Head of caudate nucleus (tissue), 42 donors: ENCODE measurements around the gene ATOSA.
A peak's percentile ranks its signal among the peaks of the same experiment; 100 is the strongest.

Experiments
- DNase-seq, 42 donors: peaks; one replicate each; pipeline versions ENCODE4 v3.0.0 to v3.0.0-alpha.2; 2020 to 2021; ENCODE audit warnings: mixed read lengths in 7 of 42
- intact Hi-C: fragments of 100-400 bp; cut with DNase I; formaldehyde crosslinking; loops from one replicate; pipeline ENCODE4 v1.15.0; 2022

Gene ATOSA

DNA sequence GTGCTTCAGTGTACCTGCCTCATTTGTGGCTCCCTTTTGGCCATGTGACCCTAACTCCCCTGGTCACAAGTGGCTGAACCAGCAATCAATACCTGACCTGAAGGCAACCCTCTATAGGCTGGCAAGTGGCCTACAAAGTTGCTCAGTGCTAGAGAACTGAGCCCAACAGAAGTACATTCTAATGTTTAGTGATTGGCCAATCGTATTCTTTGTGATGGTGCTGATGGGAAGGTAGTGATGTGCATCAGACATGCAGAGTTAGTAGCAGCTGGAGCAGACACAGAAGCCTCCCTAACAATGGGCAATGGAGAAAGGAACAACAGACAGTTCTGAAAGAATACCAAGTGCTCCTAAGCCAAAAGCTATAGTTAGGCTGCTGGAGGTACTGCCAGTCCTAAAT, 10.4 kb upstream of the ATOSA start:
- no peak for DNase-seq

DNA sequence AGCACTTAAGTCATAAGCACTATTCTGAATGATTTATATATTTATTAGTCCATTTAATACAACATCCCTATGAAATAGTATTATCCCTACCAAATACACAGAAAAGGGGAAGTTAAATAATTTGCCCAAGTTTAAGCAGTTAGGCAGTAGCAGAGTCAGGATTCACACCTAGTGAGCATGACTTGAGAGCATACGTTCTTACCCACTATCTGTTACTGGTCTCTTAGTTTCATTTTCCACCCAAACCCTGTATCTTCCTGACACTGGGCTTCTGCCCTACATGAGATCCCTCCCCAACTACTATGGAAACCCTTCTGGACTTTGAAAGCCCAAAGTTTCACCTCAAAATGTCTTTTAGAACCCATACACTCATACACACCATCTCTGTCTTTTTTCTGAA, 4.4 kb upstream of the ATOSA start:
- intact Hi-C loops = no loop called here
- no peak for DNase-seq

More for the DNA sequence above, 10.4 kb upstream of the ATOSA start:
- intact Hi-C loops = no loop called here

DNA sequence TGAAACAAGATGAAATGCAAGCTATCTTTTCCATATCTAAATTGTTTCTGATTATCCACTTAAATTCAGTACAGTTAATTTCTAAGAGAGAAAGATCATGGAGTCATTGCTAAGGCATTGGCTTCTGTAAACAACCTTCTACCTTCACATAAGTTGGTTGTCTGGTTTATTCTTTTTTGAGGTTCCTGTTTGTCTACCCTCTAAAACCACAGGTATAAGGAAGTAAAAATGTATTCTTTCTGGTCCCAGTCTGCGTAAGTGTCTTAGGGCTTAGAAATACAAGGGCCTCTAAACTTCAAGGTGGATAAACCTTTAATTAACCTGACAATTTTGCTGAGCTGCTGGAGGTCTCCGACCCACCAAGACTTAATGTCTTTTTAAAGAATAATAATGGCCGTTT, 3.6 kb upstream of the ATOSA start:
- intact Hi-C loops = no loop called here
- DNase-seq = no peak

DNA sequence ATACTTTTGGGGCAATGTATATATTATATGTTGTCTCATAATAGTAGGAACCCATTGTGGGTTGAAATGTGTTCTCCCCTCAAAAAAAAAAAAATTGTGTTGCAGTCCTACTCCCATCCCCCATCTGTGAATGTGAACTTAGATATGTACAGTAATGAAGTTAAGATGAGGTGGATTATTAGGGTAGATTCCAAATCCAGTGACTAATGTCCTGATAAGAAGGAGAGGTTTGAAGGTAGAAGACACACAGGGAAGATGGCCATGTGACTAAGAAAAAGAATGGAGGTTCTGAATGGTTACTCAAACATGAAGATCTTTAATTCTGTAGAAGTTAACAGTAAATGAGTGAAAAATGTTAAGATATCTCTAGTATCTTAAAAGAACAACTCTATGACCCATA, 3.0 kb upstream of the ATOSA start:
- intact Hi-C loops = no loop called here
- no peak for DNase-seq

DNA sequence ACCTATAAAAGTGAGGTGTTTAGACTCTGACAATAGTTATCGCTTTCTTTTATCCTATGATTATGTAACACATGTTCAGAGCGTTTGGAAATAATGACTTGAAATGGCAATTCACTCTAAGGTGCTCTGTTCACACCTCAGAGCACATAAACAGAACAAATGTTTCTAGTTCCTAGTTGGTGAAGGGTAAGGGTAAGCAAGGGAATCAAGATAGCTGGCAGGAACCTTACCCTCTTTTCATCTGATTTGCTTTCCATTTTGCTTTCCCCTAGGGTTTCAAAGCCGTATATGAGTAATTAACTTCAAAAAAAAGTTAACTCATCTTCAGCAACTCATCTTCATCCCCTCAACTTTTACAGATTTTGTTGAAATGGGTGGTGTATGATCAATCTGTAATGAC, 2.3 kb upstream of the ATOSA start:
- intact Hi-C loops = no loop called here
- DNase-seq = no peak

DNA sequence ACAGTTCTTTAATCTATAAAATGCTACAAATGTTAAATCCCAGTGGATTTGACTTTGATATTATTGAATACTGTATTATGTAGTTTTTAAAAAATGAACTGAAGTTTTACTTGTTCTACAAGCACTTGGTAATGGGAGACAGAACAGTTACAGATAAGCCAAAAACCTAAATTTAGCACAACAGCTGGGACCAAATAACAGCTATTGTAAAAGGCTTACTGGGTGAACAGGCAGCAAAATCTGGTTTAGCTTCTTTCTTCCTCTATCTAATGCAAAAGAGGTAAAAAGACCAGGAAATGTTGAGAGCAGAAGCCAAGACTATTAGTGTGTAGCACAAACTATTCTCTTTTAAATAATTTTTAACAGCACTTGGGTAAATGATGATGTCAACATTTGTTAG, 1.6 kb upstream of the ATOSA start:
- intact Hi-C loops = no loop called here
- no peak for DNase-seq

DNA sequence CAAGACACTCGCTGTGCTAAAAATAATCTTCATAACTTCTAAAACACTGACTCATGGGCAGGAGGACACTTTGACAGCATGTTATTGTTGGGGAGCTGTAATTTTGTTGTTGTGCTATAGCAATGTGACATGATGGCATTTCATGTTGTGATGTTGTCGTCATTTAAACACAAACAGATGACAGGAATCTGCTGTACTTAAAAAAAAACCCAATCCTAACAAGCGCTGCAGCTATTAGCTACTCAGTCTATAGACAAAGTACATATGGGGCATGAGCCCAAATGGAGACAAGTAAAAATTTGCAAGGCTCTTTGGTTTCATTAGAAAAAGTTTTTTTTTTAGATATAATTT, 828 bp upstream of the ATOSA start:
- DNase-seq = peak in 1 of 42 donors; percentile 8
- intact Hi-C loops = no loop called here

DNA sequence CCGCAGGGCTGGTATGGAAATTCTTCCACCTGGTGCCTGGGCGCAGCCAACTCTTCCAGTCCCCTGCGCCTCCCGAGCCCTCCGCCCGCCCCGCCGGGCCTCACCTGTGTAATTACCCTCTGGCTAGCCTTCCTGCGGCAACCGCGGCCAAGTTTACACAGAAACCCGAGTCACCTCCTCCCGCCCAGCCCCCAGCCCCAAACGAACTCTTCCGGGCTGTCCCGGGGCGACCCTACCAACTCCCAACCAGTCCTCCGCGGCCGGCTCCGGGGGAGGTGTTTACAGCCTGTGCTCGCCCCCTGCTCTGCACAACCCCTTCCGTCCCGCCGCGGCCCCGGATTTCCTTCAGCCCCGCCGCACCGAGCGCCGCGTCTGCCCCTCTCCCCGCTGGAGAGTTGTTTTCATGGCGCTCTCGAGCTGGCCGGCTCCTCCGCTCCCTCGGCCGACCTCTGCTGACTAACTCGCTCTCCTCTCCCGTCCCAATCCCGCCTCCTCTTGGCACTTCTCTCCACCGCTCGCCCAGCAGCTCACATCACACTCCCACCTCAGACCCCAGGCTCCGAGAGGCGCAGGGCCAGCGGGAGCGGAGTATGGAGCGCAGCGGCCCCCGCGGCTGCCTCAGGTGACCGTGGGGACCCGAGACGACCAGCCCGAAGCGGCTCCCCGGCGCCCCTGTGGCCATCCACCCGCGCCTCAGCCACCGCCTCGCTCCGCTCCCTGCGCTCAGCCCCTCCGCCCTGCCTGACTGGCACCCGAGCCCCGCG, 538 bp downstream of the ATOSA start:
- intact Hi-C loops = loop anchor here (2.0 to 5.0 kb wide), 2 partner anchors 106 to 150 kb away; partner anchors contain the start of gene MYO5A
- DNase-seq = peak in 37 of 42 donors; percentile 4 to 80 (median 53)

DNA sequence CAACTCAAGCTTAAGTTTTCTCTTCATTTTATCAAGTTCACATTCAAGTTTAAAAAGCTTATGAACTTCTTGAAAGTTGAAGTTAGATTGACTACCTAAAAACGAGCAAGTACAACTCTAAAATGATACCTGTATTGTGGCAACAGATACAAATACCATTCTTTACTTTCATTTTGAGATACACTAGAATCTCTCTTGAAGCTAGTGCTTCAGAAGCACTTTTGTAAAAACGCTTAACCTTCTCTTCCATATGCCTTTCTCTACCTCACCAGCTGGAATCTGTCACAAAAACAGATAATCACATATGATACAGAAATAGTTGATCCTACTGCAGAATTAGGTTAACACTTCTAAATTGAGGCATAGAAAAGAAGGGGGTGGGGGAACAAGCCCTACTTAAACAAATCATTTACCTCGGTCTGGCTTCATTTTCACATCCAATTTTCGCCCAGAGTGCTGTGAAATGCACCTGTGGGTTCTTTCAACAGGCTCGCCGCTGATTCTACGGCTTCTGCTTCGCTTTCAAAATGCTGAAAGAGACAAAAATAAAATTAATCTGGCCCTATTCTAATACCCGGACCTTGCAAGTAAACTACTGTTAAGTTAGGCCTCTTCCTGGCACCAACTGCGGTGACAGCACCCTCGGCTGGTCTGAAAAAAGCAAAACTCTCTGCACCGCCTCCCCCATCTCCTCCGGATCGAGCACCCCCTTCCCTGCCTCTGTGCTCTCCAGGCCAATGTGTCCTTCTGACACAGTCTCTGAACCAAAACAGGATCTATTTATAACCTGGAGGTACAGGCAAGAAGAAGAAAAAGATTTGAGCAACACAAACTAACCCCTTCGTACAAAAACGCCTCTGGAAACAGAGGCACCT, 1.4 kb downstream of the ATOSA start:
- DNase-seq = peak; percentile 46 to 85 (median 70)
- intact Hi-C loops = loop anchor here (2.0 to 5.0 kb wide), 2 partner anchors 106 to 149 kb away; partner anchors contain the start of gene MYO5A

DNA sequence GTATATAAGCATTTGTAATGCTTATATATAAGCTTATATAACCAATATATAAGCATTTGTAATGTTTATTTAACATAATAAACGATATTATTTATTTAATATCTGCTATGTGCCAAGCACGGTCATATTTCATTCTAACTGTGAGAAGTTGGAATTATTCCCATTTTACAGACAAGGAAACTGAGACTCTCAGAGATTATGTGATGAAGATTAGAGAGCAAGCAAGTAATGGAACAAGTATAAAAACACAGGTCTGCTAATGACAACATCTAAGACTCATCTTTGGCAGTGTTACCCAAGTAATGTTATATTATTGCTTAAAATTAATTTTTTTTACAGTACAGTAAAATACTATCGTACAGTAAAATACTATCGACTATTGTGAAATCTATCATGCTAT, 4.4 kb downstream of the ATOSA start:
- DNase-seq = no peak
- intact Hi-C loops = loop anchor here (5.0 kb wide), 1 partner anchor 103 kb away; no protein-coding TSS in a partner anchor

DNA sequence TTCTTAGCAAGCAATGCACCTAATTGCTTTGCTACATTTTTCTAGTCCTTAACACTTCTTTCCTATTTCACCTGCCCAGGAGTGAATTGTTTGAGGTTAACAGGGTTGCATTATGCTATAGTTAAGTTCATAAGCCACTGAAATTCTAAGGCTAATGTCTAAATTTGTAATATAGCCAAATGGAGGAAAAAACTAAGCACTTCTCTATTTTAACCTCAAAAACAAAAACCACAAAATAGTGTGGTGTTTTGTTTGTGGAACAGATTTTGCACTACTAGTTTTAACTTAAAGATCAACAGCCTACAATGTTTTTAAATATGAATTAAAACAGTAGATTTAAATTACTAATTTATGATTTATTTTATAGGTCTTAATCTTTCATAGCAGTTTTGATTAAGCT, 5.5 kb downstream of the ATOSA start:
- no peak for DNase-seq
- intact Hi-C loops = no loop called here

DNA sequence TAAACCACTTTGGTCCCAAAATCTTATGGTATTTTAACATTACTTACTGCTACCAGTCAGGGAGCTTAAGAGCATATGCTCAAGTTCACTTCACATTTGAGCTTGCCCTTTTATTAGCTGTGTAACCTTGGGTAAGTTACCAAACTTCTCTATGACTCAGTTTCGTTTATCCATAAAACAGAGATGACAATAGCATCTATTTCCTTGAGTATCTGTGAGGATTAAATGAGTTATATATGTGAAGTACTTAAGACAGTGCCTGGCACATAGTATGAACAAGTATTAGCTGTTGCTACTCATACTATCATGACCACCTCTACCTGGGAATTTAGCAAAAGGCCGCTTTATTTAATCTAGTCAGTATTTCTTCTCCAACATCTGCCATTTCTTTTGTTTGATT, 5.9 kb downstream of the ATOSA start:
- DNase-seq = no peak
- intact Hi-C loops = no loop called here

DNA sequence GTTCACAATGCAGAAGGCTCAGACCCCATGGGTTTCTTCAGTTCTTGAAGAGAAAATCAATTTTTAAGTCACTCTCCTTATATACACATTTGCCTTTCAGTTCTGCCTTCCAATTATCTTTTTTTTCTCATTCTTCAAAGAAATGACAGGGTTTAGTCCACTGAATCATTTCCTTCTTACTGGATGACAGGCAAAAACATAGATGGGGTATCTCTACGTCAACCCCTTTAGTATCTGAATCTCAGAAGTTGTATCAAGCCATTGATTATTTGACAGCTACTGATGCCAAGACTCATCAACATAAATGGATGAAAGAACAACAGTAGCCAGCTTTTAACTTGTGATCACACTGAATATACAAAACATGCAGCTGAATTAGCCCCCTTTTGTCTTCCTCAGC, 6.5 kb downstream of the ATOSA start:
- intact Hi-C loops = no loop called here
- no peak for DNase-seq

DNA sequence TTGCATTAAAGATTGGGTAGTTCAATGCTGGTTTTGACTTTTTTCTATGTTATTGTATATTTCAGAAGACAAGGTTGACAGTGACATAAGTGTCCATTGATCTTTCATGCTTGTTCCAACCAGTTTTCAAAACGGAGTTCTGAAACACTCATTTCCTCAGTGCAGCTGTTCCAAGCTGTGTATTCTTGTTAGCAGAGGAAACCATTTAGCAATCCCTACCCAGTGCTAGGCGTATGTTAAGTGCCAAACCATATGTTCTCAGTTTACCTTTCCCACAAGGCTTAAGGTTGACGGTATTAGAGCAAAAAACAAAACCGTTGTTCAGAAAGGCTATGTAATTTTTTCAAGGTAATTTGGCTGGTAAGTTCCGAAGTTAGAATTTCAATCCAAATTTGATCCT, 9.1 kb downstream of the ATOSA start:
- intact Hi-C loops = no loop called here
- no peak for DNase-seq

DNA sequence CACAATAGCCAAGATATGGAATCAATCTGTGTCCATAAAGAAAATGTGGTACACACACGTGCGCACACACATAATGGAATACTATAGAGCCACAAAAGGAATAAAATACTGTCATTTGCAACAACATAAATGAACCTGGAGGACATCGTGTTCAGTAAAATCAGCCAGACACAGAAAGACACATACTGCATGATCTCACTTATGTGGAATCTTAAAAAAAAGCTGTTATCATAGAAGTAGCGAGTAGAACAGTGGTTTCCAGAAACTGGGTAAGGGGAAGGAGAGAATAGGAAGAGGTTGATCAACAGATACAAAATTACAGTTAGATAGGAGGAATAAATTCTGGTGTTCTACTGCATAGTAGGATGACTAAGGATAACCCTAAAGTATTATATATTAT, 11.1 kb downstream of the ATOSA start:
- intact Hi-C loops = no loop called here
- no peak for DNase-seq

DNA sequence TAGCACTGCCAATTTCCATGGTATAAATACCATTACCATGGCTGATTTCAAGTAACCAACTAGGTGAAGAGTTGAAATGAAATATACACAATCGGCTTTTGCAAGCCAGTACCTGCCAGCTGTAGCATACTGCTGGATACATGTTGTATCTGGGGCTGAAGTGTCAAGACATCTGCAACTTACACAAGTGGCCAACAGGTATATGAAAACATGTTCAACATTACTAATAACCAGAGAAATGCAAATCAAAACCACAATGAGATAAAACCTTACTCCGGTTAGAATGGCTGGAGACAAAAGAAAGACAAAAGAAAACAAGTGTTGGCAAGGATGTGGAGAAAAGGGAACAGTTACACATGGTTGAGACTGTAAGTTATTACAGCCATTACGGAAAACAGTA, 11.6 kb downstream of the ATOSA start:
- intact Hi-C loops = no loop called here
- no peak for DNase-seq

DNA sequence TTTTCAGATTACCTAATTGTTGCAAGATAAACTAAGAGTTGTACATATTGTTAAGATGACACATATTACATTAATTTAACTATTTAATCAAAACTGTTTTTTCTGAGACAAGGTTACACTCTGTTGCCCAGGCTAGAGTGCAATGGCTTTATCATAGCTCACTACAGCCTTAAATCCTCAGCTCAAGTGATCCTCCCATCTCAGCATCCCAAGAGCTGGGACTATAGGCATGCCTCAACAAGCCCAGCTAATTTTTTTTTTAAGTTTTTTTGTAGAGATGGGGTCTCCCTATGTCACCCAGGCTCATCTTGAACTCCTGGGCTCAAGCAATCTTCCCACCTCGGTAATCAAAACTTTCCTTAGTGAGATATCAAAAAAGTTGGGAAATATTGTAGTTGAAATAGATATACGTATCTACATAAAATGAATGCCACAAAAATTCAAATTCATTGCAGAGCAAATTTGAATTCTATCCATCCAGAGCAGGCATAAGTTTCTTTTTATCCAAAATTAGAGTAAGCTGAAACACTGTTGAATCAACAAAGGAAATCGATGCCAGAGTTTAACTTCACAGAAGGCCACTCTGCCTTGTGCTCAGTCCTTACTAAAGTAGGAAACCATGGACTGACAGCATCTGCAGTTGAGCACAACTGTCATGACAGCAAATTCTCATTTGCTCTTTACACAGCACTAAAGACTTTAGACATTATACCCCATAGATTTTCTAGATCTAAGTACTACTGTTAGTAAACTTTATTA, 15.5 kb downstream of the ATOSA start:
- intact Hi-C loops = no loop called here

DNA sequence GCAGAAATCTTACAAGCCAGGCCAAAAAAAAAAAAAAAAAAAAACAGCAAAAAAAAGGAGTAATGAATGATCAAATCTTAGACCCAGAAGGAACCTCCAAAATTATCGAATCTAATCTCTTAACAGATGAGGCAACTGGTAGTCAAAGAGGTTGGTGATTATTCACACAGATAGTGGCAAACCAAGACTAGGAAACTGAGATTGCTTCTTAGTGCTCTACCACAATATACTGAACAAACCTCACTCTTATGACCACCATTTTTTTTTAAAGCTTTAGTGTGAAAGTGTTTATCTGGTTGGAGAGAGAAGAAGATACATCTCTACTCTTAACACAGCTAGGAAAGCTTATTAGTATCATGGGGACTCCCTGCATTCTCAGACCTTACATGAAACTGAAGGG, 17.3 kb downstream of the ATOSA start:
- no peak for DNase-seq

More for the DNA sequence above, 15.5 kb downstream of the ATOSA start:
- DNase-seq = no peak

DNA sequence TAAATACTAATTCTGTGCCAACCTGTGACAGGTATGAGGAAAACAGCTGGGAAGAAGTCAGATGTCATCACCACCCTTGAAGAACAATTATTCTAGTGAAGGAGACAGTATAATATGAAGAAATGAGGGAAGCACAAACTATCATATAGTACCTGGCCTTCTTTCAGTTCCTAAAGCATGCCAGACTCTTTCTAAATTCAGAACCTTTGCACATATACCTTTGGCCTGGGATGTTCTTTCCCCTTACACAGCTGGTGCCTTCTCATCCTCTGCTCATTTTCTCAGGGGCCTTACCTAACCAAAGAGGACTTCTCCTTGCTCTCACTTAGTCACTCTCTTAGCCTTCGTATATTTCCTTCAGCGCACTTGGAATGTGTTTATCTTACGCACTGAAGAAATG, 19.0 kb downstream of the ATOSA start:
- intact Hi-C loops = no loop called here
- DNase-seq = no peak

More for the DNA sequence above, 17.3 kb downstream of the ATOSA start:
- intact Hi-C loops = no loop called here

DNA sequence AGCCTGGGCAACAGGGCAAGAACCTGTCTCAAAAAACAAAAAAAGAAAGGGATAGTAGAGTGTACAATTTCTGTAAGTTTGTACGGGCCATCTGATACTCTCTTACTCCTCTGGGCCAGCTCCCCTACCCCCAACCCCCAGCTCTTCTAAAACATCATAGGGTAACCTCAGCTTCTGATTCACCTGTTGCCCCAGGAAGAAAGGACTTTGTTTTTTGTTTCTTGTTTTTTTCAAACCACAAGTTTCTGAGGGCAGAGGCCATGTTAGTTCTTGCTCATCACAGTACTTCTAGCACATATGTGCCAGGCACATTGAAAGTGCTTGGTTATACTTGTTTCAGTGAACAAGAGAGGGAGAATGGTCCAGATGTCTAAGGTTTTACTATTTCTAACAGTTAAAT, 20.2 kb downstream of the ATOSA start:
- intact Hi-C loops = no loop called here
- DNase-seq = no peak
